HFF-Myc (cell line): ENCODE measurements around the gene HMG20B.

Source experiments
- DNase-seq: peaks from one replicate; pipeline ENCODE4 v3.0.0-alpha.2; 2011; ENCODE audit warnings: low read depth; ENCODE audit errors: extremely low read depth
- H3K4me3 ChIP-seq: replicated peaks from 2 replicates; pipeline ENCODE4 v1.5.1; 2011; ENCODE audit warnings: low read depth, mild to moderate bottlenecking, control low read depth, low read length
- TF ChIP-seq, protein P1 (sequence below): IDR thresholded peaks from 2 replicates; pipeline ENCODE4 v1.5.1; 2012; ENCODE audit warnings: mild to moderate bottlenecking, low read depth, low read length, control low read depth; ENCODE audit errors: missing control alignments

Gene HMG20B

DNA sequence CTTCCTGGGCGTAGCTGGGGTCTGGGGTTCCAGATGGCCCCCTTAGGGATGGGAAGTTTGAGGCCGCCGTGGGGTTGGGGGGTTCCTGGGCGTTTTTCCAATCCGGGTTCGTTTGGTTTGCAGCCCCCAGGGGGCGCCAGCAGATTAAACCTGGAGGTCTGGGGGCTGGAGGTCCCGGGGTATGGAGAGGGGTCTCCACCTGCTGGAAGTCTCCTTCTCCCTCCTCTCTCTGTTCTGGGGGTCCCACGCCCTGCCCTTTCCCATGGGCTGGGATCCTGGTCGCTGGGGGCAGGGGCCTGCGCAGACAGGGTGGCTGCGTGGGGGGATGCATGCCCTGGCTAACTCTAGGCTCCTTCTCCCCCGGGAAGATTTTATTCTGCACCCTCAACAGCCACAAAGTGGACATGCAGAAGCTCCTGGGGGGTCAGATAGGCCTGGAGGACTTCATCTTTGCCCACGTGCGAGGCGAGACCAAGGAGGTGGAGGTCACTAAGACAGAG, 13.4 kb downstream of the HMG20B start:
- TF ChIP-seq, protein P1, sequence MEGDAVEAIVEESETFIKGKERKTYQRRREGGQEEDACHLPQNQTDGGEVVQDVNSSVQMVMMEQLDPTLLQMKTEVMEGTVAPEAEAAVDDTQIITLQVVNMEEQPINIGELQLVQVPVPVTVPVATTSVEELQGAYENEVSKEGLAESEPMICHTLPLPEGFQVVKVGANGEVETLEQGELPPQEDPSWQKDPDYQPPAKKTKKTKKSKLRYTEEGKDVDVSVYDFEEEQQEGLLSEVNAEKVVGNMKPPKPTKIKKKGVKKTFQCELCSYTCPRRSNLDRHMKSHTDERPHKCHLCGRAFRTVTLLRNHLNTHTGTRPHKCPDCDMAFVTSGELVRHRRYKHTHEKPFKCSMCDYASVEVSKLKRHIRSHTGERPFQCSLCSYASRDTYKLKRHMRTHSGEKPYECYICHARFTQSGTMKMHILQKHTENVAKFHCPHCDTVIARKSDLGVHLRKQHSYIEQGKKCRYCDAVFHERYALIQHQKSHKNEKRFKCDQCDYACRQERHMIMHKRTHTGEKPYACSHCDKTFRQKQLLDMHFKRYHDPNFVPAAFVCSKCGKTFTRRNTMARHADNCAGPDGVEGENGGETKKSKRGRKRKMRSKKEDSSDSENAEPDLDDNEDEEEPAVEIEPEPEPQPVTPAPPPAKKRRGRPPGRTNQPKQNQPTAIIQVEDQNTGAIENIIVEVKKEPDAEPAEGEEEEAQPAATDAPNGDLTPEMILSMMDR = peak; percentile 66
- no peak for DNase-seq
- no peak overlapping the region for H3K4me3 ChIP-seq

DNA sequence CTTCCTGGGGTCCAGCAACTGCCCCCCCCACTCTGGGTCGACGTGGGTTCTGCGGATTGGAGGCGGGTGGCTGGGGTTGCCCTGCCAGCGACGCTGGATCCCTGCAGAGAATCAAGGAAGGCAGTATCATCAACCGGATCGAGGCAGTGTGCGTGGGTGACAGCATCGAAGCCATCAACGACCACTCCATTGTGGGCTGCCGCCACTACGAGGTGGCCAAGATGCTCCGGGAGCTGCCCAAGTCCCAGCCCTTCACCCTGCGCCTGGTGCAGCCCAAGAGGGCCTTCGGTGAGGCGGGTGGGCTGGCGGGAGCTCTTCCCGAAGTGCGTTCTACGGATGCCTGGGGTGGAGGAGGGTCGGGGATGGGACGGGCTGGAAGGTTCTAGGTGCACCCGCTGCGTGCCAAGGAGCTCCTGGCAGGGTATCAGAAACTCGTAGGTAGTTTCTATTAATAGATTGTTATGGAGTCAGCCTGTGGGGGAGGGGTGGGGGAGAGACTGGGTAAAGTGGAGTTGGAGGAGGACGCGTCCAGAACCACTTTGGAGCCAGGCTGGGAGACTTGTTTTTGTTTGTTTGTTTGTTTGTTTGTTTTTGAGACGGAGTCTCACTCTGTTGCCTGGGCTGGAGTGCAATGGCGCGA, 14.1 kb downstream of the HMG20B start:
- TF ChIP-seq, protein P1 = no peak
- no peak for DNase-seq
- no peak overlapping the region for H3K4me3 ChIP-seq

DNA sequence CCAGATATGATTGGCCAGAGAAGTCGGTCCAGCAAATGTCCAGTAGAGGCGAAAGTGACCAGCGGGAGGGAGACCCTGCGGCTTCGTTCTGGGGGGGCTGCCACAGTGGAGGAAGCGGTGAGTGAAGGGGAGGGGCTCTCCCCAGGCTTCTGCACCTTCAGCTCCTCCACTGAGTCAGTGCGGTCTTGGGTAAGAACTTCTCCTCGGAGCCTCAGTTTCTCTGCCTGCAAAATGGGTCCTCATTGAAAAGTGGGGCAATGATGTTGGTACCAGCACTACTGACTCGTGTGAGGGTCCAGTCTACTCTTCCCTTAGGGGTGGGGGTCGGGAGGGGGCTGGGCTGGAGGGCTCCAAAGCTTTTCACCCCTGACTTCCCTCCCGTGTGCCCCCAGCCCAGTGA, 16.7 kb downstream of the HMG20B start:
- H3K4me3 ChIP-seq = no peak overlapping the region
- DNase-seq = no peak
- TF ChIP-seq, protein P1 = no peak

DNA sequence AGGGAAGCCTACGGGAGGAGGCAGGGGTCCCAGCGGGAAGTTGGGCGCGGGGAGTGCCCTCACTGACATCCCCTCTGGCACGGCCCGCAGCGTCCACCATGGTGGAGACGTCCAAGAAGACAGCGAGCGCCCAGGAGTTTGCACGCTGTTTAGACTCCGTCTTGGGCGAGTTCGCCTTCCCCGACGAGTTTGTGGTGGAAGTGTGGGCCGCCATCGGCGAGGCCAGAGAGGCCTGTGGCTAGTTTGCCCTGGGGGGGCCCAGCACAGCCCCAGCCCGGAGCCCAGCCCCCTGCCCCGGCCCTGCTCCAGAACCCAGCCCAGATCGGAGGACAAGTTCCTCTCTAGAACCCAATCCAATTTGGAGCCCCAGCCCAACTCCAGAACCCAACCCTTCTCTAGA, 17.2 kb downstream of the HMG20B start:
- DNase-seq = no peak
- TF ChIP-seq, protein P1 = no peak

DNA sequence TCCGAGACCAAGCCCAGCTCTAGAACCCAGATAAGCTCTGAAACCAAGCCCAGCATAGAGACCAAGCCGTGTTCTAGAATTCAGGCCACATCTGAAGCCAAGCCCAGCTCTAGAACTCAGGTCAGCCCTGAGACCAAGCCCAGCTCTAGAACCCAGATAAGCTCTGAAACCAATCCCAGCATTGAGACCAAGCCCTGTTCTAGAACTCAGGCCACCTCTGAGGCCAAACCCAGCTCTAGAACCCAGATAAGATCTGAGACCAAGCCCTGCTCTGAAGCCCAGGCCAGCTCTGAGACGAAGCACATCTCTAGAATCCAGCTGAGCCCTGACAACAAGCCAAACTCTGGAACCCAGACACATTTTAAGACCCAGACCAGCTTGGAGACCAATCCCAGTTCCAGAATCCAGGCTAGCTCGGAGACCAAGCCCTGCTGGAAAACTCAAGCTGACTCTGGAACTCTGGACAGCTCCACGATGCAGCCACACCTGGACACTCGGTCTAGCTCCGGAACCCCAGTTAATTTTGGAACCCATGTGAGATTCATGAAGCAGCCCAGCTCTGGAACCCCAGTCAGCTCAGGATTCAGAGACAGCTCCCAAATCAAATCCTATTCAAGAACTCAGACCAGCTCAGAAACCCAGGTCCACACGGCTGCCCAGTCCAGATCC, 18.4 kb downstream of the HMG20B start:
- DNase-seq = no peak
- TF ChIP-seq, protein P1 = no peak

More for the DNA sequence above, 17.2 kb downstream of the HMG20B start:
- H3K4me3 ChIP-seq = no peak overlapping the region

DNA sequence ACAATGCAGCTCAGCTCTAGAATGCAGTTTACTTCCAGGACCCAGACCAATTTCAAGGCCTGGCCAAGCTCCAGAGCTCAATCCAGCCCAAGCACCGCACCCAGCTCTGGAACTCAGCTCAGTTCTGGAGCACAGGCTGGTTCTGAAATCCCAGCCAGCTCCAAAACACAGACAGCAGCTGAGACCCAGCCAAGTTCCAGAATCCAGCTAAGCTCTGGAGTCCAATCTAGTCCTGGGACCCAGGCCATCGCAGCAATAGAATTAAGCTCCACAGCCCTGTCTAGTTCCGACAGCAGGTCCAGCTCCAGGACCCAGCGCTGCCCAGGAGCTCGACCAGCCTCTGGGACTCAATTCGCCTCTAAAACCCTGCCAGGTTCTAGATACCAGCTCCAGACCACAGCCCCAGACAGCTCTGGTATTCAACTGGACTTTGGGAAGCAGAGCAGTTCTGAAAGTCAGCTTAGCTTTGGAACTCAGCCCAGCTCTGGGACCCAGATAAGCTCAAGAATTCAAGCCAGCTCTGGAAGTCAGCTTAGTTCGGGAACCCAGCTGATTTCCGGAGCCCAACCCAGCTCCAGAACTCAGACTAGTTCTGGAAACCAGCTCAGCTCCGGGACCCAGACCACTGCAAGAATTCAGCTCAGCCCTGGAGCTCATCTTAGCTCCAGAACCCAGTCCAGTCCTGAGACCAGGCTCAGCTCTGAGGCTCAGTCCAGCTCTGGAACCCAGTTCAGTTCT, 19.3 kb downstream of the HMG20B start:
- no peak overlapping the region for H3K4me3 ChIP-seq
- no peak for DNase-seq
- TF ChIP-seq, protein P1 = no peak

More for the DNA sequence above, 18.4 kb downstream of the HMG20B start:
- H3K4me3 ChIP-seq = no peak overlapping the region
